NCI-H1048 (cell line): ENCODE measurements around the gene TBC1D22A.
A peak's percentile ranks its signal among the peaks of the same experiment; 100 is the strongest.

Experiments used
- DNase-seq: peaks from one replicate; lab custom pipeline; 2025; lab: John Stamatoyannopoulos, UW

TBC1D22A gene

DNA sequence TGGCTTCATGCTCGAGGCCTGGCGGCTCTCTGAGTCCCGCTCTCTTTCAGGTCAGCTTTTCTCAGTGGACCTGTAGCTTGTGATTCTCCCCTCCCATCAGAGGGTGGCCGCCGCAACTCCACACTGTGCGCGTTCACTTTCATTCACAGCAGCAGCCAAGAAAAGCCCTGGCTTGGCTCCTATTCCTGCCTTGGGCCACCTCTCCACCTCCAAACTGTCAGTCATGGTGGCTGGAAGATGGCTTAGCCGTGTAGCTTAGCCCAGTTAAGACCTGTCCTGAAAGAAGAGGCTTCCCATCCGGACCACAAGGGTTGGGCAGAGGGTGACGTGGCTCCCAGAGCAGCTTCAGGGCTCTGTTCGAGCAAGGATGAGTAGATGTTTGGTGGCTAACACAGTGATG, 125.5 kb downstream of the TBC1D22A start:
- no peak for DNase-seq

DNA sequence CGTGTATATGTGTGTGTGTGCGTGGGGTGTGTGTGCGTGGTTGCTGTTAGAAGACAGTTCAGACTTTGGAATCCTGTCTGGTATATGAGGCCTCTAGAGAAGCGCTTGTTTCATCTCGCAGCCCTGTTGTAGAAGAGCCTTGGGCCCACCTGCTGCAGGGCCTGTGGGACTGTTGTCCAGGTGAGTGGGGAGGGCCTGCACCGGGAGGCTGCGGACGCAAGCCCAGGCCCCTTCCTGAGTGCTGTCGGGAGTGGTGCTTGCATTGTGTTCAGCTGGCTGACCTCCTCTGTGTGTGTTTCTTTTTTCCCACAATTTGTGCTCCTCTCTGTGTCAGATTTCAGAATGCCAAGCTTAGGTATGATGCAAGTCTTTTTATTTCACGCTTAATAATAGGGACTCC, 128.4 kb downstream of the TBC1D22A start:
- DNase-seq = no peak

DNA sequence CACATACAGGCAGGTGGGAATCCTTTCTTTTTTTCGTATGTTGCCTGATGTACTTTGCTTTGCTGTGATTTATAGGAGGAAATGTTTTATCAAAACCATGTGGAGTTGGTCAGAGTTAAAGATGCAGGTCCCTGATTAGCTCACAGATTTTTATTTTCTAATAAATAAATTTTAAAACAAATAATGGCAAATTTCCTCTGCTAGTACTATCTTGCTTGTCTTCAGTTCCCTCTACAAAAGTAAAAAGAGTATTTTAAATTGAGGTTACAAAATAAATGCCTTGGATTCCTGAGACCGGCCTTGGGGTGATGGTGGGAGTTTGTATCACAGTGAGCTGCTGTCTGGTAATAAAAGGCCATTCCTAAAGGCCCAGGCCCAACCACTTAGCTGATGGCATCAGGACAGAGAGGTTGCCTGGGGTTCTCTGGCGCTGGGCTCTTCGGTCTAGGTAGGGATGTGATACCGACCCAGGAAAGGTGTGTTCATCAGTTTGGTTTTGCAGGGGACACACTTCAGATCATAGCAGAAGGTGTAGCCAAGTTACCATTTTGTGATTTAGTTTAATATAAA, 129.0 kb downstream of the TBC1D22A start:
- no peak for DNase-seq

DNA sequence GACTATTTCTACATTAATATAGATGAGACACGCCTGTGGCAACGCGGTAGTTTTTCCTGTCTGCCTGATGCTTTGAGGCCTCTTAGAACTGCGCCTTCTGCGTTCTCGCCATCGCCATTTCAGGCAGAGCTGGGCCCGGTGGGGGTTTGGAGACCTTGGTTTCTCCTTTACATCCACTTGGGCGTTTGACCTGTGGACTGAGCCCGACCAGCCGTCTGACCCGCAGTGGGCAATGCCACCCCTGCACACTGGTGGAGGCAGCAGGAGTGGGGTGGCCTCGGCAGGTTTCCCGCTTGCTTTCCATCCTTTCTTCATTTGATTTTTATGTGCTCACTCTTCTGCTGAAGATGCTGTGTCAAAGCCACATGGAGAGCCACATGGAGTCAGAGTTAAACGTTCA, 130.4 kb downstream of the TBC1D22A start:
- no peak for DNase-seq

DNA sequence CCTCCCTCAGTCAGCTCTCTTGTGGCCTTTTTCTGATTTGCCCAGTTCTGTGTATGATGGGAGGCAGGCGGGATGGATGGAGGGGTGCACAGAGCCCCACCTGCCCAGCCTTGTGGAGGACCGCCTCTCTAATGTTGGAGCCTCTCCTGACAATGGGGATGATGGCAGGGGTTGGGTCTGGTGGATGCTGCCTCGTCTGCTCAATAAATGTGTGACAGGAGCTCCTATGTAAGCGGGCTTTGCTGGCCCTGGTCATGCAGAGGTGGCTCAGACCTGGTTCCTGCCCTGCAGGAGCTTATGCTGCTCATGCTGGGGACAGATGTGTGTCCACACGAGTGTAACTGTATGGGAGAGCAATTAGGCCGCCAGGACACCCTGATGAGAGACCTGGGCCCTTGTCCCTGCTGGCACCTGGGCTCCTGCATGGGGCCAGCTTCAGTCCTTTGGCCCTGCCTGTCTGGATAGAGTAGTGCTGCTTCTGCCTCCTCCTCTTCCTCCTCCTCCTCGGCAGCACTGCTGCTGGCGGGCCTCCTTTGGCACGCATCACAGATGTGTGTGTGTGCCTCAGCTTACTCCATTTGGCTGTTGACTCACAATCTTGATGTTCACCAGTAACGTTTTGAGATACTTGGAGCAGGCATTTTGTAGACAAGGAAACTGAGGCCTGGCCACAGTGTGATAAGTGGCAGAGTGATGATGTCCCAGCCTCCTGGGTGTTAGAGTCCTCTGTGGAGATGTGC, 131.0 kb downstream of the TBC1D22A start:
- DNase-seq = no peak

DNA sequence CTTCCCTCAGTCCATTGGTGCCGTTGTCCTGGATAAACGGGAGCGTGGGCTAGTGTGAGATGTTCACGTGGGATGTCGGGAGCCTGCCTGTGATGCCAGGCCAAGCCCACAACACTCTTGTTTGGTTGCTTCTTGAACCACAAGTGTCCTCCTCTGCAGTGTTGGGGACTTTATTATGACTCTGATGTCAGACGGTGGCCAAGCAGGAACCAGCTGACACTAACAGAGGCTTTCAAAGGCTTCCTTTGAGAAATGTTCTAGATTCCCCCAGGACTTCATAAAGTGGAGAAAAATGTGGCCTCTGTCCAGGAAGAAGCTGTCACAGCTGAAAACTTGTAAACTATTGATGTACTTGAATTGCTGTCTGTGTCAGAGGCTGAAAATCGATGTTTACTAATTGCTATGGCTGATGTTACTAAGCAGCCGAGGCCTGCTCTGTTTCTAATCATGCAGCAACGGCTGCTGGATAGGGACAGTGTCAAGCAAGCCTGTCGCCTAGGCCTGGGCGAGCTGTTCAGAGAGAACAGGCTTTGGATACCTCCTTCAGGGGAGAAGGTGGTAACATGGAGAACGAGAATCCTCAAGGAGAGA, 131.7 kb downstream of the TBC1D22A start:
- DNase-seq = no peak

DNA sequence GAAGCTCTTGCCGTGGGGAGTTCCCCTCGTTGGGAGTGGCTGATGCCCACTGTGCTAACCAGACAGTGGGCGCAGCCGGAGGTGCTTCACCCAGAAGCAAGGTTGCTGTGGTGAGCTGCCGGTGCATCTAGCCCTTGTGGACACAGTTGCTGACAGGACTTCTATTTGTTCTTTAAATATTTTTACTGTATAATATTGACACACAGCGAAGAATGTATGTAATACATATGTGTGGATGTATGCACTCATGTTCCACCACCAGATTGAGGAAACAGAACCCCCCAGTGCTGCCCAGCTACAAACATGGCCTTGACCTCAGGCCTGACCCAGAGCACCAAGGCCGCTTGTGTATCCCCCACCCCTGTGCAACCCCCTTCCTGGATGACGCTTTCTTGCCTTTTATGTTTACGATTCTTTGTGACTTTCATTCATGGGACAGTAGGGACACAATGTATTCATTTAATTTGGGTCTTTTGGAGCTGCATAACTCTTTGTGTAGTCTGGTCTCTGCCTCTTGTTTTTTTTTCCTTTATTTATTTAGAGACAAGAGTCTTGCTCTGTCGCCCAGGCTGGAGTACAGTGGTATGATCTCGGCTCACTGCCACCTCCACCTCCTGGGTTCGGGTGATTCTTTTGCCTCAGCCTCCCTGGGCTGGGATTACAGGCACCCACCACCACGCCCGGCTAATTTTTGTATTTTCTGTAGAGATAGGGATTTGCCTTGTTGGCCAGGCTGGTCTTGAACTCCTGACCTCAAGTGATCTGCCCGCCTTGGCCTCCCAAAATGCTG, 132.6 kb downstream of the TBC1D22A start:
- DNase-seq = no peak

DNA sequence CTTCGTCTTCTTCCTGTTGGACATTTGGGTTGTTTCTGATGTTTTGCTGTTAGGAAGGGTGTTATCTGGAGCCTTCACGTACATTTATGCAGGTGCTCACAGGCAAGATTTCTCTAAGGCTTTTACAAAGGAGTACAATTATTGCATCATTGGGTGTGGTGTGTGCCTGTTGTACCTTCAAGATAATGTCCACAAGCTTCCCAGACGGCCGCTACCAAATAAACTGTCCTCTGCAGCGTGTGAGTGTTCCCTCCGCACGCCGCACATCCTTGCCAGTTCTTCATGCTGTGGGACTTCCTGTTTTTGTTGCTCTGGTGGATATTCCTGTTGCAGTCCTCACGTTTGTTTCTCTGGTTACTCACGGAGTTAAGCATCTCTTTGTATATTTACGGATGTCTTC, 133.3 kb downstream of the TBC1D22A start:
- DNase-seq = no peak

DNA sequence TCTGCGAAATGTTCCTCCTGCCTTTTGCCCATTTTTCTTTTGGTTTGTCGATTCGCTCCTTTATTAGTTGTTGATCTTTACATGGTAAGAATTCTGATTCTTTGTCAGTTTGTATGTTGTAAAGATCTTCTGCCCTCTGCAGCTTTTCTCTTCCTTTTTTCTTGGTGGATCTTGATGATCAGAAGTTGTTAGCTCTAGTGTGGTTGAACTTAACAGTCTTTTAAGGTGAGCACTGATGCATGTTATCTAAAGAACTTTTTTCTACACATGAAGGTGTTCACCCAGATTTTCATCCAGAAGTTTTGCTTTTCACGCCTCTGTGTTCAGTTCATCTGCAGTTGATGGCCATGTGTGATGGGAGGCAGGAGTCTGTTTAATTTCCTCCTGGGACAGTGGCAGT, 133.7 kb downstream of the TBC1D22A start:
- no peak for DNase-seq

DNA sequence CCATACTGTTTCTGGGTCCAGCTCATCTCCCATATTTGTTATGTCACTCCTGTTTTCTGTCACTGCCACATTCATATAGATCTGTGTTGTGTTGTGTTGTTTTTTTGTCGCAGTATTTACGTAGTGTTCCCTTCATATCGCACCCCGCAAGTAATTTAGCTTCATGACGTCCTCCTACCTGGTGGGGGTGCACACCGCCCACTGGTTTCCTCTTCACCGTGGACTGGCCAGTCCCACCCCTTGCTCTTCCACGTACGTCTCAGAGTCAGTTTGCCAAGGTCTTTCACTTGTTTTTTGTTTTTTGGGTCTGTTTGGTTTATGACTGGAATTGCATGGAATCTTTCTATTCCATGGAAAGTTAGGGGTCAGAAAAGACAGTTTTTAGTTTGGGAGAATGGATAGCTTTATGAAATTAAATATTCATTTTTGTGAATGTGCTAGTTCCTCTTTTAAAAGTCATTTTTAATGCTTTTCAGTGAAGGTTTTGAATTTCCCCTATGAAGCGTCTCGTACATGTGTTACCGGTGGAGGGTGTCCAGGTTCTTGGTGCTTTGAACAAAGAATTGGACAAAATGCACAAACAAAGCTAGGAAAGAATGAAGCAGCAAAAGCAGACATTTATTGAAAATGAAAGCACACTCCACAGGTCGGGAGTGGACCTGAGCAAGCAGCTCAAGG, 134.3 kb downstream of the TBC1D22A start:
- no peak for DNase-seq

DNA sequence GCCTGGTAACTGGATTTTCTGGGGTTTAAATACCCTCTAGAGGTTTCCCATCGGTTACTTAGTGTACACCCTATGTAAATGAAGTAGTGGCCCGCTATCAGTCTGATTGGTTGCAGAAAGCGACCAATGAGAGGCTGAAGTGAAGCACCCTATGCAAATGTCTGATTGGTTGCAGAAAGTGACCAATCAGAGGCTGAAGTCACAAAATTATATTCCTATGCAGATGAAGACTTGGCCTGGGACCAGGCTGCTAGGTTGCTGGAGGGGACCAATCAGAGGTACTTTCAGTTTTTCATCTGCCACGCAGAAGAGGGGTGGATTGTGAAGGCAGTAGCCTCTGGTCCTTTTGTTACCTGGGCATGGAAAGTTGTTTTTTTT, 134.8 kb downstream of the TBC1D22A start:
- peak; percentile 84 for DNase-seq

DNA sequence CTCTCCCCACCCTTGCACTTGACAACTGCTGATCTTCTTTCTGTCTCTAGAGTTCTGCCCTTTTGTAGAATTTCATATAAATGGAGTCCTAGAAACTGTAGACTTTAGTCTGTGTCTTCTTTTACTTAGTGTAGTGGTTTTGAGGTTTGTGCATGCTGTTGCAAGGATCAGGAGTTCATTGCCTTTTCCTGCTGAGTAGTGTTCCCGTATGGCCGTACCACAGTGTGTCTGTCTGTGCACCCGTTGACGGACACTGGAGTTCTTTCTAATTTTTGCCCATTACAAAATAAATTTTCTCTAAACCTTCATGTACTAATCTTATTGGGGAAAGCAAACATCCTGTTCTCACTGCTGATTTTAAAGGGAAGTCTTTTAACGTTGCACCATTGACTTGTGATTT, 138.1 kb downstream of the TBC1D22A start:
- DNase-seq = no peak

DNA sequence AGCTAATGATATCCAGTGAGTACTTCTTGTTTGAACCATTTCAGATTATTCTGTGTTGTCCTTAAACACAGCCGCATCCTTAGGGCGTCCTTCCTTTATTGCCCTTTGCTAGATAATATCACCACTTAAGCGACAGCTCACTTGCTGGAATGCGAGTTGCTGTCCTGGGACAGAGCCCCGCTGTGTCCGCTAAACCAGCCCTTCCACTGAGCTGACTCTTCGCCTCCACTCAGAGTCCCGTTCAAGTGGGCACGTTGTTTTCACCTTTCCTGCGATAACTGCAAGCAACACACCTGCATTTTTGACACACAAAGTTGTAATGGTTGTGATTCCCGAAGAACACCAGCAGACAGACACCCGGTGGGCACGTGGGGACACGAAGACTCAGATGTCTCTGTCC, 140.0 kb downstream of the TBC1D22A start:
- no peak for DNase-seq

DNA sequence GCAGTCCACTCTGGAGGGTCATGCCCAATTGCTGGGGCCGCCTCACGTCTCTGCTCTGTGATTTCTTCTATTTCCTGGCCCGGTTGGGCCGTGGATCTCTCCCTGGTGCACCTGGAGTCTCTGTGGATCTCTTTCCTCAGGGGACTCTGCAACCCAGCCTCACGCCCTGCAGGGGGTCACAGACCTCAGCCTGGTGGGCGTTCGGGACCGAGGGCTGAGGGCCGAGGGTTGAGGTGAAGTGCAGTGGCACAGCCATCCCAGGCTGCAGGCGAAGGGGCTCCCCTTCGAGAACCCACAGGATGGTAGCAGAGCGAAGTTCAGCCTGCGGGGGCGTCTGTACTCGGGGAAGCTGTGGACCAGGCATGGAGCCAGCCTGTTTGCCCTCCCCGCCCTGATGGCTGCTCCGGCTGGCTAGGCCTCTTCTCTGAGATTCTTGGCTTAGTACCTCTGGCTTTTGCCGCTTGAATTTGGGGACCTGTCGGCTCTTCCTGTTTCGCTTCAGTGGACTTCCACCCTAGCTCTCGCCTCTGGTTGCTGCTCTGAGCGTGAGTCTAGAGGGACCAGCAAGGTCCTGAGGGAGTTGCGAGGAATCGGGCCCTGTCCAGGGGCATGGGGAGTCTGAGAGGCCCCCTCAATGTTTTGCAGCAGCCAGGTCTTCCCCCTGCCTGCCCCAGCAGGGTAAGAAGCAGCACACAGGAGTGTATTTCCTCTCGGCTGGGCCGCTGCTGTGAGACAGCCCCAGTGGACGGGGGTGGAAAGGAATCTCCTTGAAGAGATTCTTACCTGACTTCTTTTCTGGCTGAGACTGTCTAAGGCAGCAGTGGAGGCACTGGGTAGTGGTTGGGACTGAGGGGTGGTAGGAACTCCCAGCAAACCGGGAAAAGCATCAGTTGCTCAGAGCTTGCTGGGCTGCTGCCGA, 140.8 kb downstream of the TBC1D22A start:
- DNase-seq = no peak

DNA sequence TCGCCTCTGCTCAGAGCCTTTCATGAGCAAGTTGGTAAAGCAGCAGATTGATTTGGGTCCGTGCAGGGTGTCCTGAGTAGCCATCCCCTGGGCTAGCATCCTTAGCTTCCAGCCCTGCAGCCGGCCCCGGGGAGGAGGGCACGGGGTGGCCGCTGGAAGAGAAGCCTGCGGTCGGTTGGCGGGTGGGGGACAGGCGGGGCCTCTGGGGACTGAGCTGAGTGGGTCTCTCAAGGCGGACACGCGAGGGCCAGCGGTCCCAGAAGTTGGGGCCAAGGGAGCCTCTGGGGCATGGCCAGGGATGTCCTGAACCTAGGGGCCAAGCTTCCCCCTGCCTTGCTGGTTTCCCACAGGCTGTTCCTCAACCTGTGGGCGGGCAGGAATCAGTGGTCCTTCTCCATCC, 143.0 kb downstream of the TBC1D22A start:
- no peak for DNase-seq

DNA sequence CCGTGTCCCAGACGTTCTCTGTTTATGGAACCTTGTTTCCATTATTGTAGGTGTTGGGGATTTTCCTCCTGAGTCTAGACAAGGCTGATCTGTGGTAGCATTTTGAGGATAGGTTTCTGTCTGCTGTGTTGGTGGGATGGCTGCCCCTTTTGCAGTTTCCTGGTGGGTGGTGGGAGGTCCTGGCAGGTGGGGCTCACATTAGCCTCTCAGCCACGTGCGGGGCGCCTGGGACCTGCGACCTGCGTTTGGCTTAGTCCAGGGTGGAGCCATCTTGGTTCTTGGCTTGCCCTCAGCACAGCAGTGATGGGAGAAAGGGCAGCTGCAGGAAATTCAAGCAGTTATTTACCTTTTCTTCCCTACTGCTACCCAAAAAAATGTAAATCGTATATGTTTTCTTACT, 143.4 kb downstream of the TBC1D22A start:
- DNase-seq = no peak

DNA sequence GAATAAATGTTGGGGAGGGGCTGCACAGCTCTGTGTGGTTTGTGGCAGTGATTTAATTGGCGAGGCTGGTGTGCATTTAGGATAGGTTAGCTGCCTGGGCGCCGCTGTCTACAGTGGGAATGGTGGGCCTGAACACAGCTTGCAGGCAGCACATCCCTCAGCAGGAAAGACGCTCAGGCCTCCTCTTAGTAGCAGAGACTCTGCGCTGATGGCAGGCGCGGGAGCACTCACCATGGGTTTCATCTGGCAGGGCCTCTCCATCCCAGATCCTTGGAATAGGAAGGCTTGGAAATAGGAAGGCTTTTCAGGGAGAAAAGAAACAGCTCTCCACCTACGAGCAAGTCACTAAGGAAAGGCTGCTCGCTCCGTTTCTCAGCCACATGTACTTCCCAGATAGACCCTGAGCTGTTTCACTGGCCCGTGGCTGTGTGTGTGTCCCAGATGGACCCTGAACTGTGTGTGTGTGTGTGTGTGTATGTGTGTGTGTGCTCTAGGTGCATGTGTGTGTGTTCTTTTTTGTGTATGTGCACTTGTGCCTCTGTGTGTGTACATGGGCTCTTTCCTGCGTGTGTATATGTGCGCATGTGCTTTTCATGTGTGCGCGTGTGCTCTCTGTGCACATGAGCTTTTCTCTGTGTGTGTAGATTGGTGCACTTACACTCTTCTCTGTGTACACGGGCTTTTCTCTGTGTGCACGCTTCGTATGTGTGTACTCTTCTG, 144.0 kb downstream of the TBC1D22A start:
- DNase-seq = no peak

DNA sequence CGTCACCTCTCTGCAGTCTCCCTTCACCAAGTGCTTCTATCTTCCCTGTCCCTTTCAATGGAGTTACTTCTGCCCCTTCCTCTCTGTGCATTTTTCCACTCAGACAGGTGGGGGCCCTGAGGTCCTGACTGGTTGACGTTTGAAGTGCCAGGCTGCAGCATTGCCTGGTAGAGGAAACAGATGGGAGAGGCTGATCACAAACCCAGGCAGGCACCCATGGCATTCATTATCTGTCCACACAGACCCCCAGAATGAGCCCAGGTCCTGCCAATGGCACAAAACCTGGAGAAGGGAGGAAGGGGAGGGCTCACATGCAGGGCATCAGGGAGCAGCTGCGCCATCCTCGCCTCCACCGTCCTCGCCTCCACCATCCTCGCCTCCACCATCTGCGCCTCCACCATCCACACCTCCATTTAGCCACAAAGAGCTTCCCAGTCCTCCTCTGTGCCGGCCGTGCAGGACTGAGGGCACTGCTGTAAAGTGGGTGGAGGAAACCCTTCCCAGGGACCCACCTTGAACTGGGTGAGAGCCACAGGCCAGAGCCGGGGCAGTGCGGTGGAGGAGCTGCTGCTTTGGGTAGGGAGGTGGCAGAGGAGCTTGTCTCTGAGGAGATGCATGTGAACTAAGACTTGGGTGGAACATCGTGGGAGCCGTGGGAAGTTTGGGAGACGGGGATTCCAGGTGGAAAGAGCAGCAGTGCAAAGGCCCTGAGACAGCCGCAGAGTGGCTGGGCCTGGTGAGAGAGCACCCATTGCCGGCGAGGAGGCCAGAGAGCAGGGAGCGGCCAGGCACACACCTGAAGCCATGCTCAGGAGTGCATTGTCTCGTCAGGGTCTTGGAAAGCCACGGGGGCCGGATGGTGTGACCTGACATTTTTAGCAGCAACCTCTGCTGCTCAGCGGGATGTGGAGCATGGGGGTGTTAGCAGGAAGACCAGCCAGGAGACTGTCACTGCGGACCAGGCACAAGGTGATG, 145.1 kb downstream of the TBC1D22A start:
- no peak for DNase-seq

DNA sequence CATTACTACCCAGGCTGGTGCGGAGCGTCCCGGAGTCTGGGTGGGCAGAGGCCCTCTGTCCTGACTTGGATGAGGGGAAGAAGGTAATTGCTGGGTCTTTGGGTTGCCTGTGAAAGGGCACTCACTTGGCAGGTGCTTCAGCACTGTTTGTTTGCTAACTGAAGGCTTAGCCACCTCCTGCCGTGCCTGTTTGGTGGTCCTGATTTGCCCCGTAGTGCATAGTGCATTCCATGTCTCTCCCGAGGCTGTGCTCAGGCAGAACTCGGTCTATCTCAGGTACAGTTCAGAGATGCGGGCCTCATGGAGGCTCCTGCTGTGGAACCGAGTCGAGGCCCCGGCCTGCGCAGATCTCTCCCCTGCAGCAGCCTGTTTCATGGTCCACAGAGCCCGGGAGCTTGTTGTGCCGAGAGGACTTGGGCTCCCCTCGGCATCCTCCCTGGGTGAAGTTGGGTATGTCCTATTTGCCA, 146.2 kb downstream of the TBC1D22A start:
- DNase-seq = no peak
